ES-I3 (cell line): ENCODE data around the gene IRF8.

ENCODE experiments used
- H3K36me3 ChIP-seq: 2 replicates; pipeline ENCODE4 v1.6.1; 2013; ENCODE audit warnings: mild to moderate bottlenecking, low read length, control low read depth, moderate library complexity; ENCODE audit not compliant: insufficient read depth
- H3K4me1 ChIP-seq: 2 replicates; pipeline ENCODE4 v1.6.1; 2013; ENCODE audit warnings: mild to moderate bottlenecking, control low read depth, low read length; ENCODE audit not compliant: insufficient read depth
- H3K9ac ChIP-seq: 2 replicates; pipeline ENCODE4 v1.6.1; 2013; ENCODE audit warnings: low read depth, mild to moderate bottlenecking, low read length, moderate library complexity
- H3K9me3 ChIP-seq: 2 replicates; pipeline ENCODE4 v1.6.1; 2013; ENCODE audit warnings: mild to moderate bottlenecking, low read length, moderate library complexity; ENCODE audit not compliant: control insufficient read depth, insufficient read depth

The IRF8 gene

GRCh38 chr16:85918436-85918835 lies 19.5 kb downstream of the IRF8 start:
- H3K9me3 ChIP-seq, result no peaks in the 10 kb centered on the region
- H3K4me1 ChIP-seq, result peaks cover 10% of the 10 kb centered on the region; the same call in 1 of the 2 replicates
- H3K36me3 ChIP-seq, result no peaks in the 10 kb centered on the region
- H3K9ac ChIP-seq, result no peak overlapping the region

GRCh38 chr16:85919271-85920267 lies 20.6 kb downstream of the IRF8 start:
- no peaks in the 10 kb centered on the region for H3K36me3 ChIP-seq
- H3K9me3 ChIP-seq, result no peaks in the 10 kb centered on the region
- H3K4me1 ChIP-seq, result no peaks in the 10 kb centered on the region
- H3K9ac ChIP-seq, result no peak overlapping the region

- no peaks in the 10 kb centered on the region for H3K36me3 ChIP-seq
- no peaks in the 10 kb centered on the region for H3K9me3 ChIP-seq
- H3K9ac ChIP-seq, result no peak overlapping the region
Measured at GRCh38 chr16:85921026-85921425, 22.1 kb downstream of the IRF8 start.

DNA sequence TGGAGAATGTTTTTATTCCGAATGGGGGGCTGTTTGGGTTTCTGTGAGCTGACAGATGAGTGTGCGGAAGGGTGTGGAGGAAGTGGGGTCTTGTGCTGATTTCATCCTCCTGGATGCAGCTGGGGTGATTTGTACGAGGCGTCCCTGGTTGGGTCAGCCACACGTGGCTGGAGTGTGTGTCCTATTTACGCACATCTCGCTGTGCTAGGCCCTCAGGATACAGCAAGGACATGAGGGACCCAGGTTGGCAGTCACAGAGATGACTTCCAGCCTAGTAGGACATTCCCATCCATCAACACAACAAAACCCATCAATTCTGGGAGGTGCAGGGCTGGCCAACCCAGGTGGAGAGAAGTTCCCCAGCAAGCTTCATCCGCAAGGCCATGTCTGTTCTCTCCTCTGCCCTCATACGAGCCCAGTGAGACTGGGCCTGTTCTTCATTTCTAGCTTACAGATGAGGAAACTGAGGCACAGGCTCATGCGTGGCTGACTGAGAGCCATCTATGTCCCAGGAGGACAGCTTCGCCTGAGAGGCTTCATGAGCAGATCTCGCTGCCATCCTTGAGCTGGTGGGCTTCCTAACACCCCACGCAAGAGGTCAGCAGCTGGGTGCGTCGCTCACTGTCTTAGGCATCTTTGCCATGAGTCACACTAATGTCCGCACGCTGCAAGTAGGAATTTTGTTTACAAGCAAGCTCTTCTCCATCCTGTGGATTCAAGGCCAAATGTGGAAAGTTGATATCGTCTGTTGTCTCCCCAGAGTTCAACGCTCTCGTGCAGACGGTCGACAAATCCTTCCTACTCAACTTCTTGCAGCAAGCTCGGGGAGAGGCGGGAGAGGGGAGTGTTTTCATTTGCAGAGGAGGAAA lies 24.4 kb downstream of the IRF8 start:
- no peaks in the 10 kb centered on the region for H3K9me3 ChIP-seq
- H3K4me1 ChIP-seq, result no peaks in the 10 kb centered on the region; the same call in 1 of the 2 replicates
- H3K9ac ChIP-seq, result no peak overlapping the region
- H3K36me3 ChIP-seq, result no peaks in the 10 kb centered on the region

More at GRCh38 chr16:85921026-85921425, 22.1 kb downstream of the IRF8 start:
- H3K4me1 ChIP-seq, result no peaks in the 10 kb centered on the region

GRCh38 chr16:85924675-85925074 lies 25.7 kb downstream of the IRF8 start:
- Histone ChIP-seq H3K36me3 (no peaks in the 10 kb centered on the region), H3K9ac (no peak overlapping the region), H3K4me1 (no peaks in the 10 kb centered on the region; the same call in 1 of the 2 replicates), H3K9me3 (no peaks in the 10 kb centered on the region)

- Histone ChIP-seq H3K36me3 (no peaks in the 10 kb centered on the region), H3K9me3 (no peaks in the 10 kb centered on the region), H3K4me1 (no peaks in the 10 kb centered on the region; the same call in 1 of the 2 replicates), H3K9ac (no peak overlapping the region)
Measured at GRCh38 chr16:85926370-85926769, 27.4 kb downstream of the IRF8 start.

DNA sequence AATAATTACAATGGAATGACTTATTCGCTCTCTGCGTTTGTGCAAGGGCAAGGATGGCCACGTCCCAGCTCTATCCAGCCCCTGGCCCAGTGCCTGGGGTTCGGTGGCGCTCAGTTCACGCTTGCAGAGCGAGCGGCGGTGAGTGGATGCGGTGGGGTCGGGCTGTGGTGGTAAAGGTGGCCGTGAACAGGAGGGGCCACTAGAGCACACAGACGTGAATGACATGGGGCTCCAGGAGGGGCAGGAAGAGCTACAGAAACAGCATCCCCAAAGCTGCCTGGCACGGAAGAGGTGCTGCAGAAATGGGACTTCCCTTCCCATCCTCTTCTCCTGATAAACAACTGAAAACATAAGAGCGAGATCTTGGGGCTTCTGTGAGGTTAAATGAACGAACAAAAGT lies 28.4 kb downstream of the IRF8 start:
- H3K9ac ChIP-seq, result no peak overlapping the region
- H3K4me1 ChIP-seq, result no peaks in the 10 kb centered on the region; the same call in 1 of the 2 replicates
- no peaks in the 10 kb centered on the region for H3K9me3 ChIP-seq
- H3K36me3 ChIP-seq, result no peaks in the 10 kb centered on the region

DNA sequence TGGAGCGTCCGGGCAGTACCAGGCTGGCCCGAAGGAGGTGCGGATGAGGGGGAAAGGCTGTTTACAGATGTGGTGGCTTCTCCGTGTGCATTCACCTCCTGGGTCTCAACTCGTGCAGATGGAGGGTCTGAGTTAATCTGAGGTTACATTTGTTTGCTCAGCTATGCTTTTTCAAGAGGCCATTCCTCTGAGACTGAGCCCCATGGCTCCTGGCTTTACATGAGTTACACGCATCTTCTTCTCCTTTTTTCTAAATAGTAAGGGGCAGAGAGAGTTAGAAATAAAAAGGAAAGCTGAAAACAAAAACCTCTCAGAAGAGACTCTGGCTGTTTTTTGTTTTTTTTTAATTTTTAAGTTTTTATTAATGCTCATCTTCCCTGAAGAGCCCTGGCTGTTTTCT lies 29.0 kb downstream of the IRF8 start:
- Histone ChIP-seq H3K4me1 (no peaks in the 10 kb centered on the region; the same call in 1 of the 2 replicates), H3K36me3 (no peaks in the 10 kb centered on the region), H3K9ac (no peak overlapping the region), H3K9me3 (no peaks in the 10 kb centered on the region)

DNA sequence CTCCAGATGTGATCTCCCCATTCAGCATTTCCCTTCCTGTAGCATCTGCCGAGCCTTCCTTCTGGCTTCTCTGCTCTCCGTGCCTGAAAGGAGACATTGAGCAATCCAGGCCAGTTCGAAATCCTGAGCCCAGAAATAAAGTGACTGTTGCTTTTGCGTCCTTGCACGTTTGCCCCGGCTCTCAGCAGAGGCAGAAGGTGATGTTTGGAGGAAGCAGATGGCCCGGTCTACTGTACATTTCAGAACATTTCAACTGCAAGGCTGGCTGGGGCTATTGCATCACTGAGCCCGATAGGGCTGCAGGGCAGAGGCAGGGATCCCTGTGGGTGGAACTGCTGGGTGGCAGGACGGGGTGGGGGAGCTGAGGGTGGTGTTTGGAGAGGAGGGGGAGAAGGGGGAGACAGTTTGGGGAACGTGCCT lies 29.4 kb downstream of the IRF8 start:
- no peaks in the 10 kb centered on the region for H3K9me3 ChIP-seq
- no peak overlapping the region for H3K9ac ChIP-seq
- H3K36me3 ChIP-seq, result no peaks in the 10 kb centered on the region
- no peaks in the 10 kb centered on the region; the same call in 1 of the 2 replicates for H3K4me1 ChIP-seq

DNA sequence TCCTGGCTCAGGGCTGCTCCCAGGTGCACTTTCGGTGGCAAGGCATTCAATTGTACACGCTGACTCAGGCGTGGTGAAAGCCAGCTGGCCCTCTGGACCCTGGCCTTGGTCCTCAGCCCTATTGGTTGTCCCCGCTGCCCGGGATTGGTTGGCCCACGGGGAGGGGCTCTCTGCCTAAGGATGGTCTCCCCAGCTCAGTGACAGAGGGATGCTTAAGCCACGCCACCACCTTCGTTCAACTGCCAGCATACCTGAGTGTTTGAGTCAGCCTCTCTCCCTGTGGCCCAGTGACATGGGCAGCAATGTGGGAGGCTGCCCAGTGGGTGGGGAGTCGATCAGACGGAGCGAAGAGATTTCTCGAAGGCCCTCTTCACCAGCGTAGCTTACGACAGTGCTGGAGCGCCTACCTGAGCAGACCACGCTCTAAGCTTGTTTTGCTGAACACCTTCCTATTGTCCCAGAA lies 30.3 kb downstream of the IRF8 start:
- Histone ChIP-seq H3K9ac (no peak overlapping the region), H3K36me3 (no peaks in the 10 kb centered on the region), H3K9me3 (no peaks in the 10 kb centered on the region), H3K4me1 (no peaks in the 10 kb centered on the region; the same call in 1 of the 2 replicates)

- no peak overlapping the region for H3K9ac ChIP-seq
- H3K4me1 ChIP-seq, result no peaks in the 10 kb centered on the region; the same call in 1 of the 2 replicates
Measured at GRCh38 chr16:85930301-85930700, 31.3 kb downstream of the IRF8 start.

DNA sequence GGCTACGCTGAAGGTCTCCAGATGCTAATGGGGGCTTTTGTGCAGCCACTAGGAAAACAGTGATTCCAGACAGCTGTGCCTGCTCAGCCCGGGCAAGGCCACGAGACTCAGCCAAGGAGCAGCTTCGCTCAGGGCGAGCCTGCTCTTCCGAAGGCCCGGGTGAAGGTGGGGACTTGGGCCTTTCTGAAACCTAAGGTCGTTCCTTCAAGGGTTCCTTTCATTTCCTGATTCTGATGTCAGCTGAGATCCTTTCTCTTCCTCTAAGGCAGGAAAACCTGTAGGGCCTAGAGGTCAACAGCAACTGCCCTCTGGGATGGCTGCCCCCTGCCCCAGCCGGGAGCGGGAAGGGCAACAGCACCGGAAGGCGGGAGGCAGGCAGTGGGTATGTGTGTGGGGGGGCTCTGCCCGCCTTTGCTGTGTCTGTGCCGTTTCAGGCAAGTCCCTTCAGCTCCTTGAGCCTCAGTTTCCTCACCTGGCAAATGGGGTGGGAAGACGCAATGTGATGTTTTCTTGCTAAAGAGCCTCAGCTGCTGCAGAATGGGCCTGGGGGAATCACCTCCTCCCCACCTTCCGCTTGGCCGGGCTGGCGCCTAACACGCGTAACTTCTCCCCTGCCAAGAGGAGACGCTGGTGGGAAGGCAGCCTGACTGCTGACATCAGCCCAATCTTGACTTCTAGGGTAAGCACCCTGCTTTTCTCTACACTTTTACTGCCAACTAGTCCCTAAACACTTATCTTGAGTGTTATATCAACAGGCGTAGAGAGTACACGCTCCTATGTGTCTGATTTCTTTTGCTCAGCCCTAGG lies 32.8 kb downstream of the IRF8 start:
- H3K36me3 ChIP-seq, result no peaks in the 10 kb centered on the region
- no peaks in the 10 kb centered on the region for H3K9me3 ChIP-seq
- H3K9ac ChIP-seq, result no peak overlapping the region
- H3K4me1 ChIP-seq, result no peaks in the 10 kb centered on the region; the same call in 1 of the 2 replicates

More at GRCh38 chr16:85930301-85930700, 31.3 kb downstream of the IRF8 start:
- no peaks in the 10 kb centered on the region for H3K36me3 ChIP-seq
- H3K9me3 ChIP-seq, result no peaks in the 10 kb centered on the region

DNA sequence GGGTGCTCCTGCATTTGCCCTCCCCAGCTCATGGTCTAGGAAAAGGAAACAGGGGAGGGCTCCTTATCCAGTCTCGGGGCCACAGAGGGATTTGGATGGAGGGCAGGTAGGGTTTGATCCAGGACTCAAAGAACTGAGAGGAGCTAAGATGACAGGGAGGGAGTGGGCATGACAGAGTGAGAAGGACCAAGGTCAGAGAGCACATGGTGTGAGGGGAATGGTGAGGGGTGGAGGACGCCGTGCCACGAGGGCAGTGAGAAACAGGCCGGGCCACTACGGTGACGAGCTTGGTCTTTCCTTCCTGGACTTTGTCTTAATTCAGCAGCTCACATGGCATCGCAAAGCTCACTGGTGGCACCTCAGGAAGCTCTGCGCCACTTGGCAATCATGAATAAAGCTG lies 35.2 kb downstream of the IRF8 start:
- H3K36me3 ChIP-seq, result no peaks in the 10 kb centered on the region
- H3K4me1 ChIP-seq, result no peaks in the 10 kb centered on the region
- no peaks in the 10 kb centered on the region for H3K9me3 ChIP-seq
- H3K9ac ChIP-seq, result no peak overlapping the region
